CD4-positive, CD25-positive, alpha-beta regulatory T cell (primary cell): ENCODE measurements around the gene KRT15. TPM values are rescaled to one million over a fixed set of nuclear protein-coding genes. Genes with fewer than 3 reads are reported as not detected.

ENCODE experiments used
- ATAC-seq, 2 donors: fragments of 150-1000 bp; cut with Tn5 transposase; one replicate each; pipeline ENCODE4 v1.10.0; 2021; ENCODE audit warnings: low read depth in 2 of 2, moderate number of reproducible peaks in 2 of 2, moderate library complexity in 1 of 2
- DNase-seq, 3 donors: peaks; one replicate each; pipeline versions ENCODE4 v3.0.0 to v3.0.0-alpha.2; 2012 to 2022; ENCODE audit warnings: mixed read lengths in 1 of 3
- H3K27ac ChIP-seq: one replicate; pipeline ENCODE4 v1.7.0; 2013; ENCODE audit warnings: mild to moderate bottlenecking, low read length; ENCODE audit not compliant: insufficient read depth, poor library complexity, severe bottlenecking
- H3K27me3 ChIP-seq: one replicate; pipeline ENCODE4 v1.7.0; 2013; ENCODE audit warnings: low read length; ENCODE audit not compliant: control insufficient read depth, insufficient read depth
- H3K36me3 ChIP-seq: one replicate; pipeline ENCODE4 v1.7.0; 2013; ENCODE audit warnings: mild to moderate bottlenecking, low read length, moderate library complexity; ENCODE audit not compliant: control insufficient read depth, insufficient read depth
- H3K4me1 ChIP-seq: 2 replicates; pipeline ENCODE4 v1.7.0; 2013; ENCODE audit warnings: mild to moderate bottlenecking, low read length; ENCODE audit not compliant: insufficient read depth, control insufficient read depth, poor library complexity, severe bottlenecking
- H3K4me3 ChIP-seq: one replicate; pipeline ENCODE4 v1.7.0; 2013; ENCODE audit warnings: low read depth, mild to moderate bottlenecking, low read length, moderate library complexity
- H3K9me3 ChIP-seq, 2 experiments: 1 replicate in 1 of 2; 2 replicates in 1 of 2; pipeline ENCODE4 v1.7.0; 2013; ENCODE audit warnings: low read length in 2 of 2, mild to moderate bottlenecking in 1 of 2, moderate library complexity in 1 of 2; ENCODE audit not compliant: control insufficient read depth in 2 of 2
- H3K27ac Mint-ChIP-seq, 3 donors: one replicate each; pipeline ENCODE4 v1.8.0; 2020 to 2022; ENCODE audit warnings: mild to moderate bottlenecking in 3 of 3, mixed read lengths in 3 of 3, moderate library complexity in 2 of 3
- H3K27me3 Mint-ChIP-seq: one replicate; pipeline ENCODE4 v1.8.0; 2022; ENCODE audit warnings: mild to moderate bottlenecking, mixed read lengths
- H3K36me3 Mint-ChIP-seq: one replicate; pipeline ENCODE4 v1.8.0; 2020; ENCODE audit warnings: mixed read lengths
- H3K4me1 Mint-ChIP-seq, 4 donors: one replicate each; pipeline ENCODE4 v1.8.0; 2020 to 2022; ENCODE audit warnings: mixed read lengths in 4 of 4, mild to moderate bottlenecking in 1 of 4
- H3K4me3 Mint-ChIP-seq, 4 donors: one replicate each; pipeline ENCODE4 v1.8.0; 2020 to 2022; ENCODE audit warnings: mild to moderate bottlenecking in 4 of 4, mixed read lengths in 4 of 4, moderate library complexity in 3 of 4
- H3K9me3 Mint-ChIP-seq, 7 donors: one replicate each; pipeline ENCODE4 v1.8.0; 2020 to 2022; ENCODE audit warnings: mixed read lengths in 7 of 7, mild to moderate bottlenecking in 3 of 7, moderate library complexity in 2 of 7
- polyA plus RNA-seq, 4 donors: library from polyadenylated mRNA; unstranded; fragments of 300-500 nt; fragmentation: Illumina TruSeq; gene quantifications; one replicate each; pipeline ENCODE4 v1.2.3, GENCODE V29; 2021
- total RNA-seq: library from RNA; stranded (reverse); gene quantifications from one replicate; pipeline ENCODE4 v1.2.3, GENCODE V29; 2022

The KRT15 gene
- total and polyA plus RNA-seq, 5 donors from 2014 or later, result not detected

GRCh38 chr17:41542357-41542756 is 23.7 kb upstream of the KRT15 start:
- Mint-ChIP-seq H3K9me3 (peaks cover 0 to 3% (median 0%) of the 10 kb centered on the region in 7 donors), H3K27ac (no peak overlapping the region), H3K4me3 (no peak overlapping the region), H3K27me3 (peaks cover 15% of the 10 kb centered on the region), H3K36me3 (peaks cover 3% of the 10 kb centered on the region), H3K4me1 (no peaks in the 10 kb centered on the region)
- H3K4me1 ChIP-seq, result no peaks in the 10 kb centered on the region
- H3K27me3 ChIP-seq, result no peaks in the 10 kb centered on the region
- no peaks in the 10 kb centered on the region for H3K36me3 ChIP-seq
- no peak overlapping the region for H3K4me3 ChIP-seq
- H3K27ac ChIP-seq, result no peak overlapping the region
- ATAC-seq (no peak), DNase-seq (no peak)
- H3K9me3 ChIP-seq, result no peaks in the 10 kb centered on the region

- H3K36me3 Mint-ChIP-seq, result no peaks in the 10 kb centered on the region
- H3K27me3 Mint-ChIP-seq, result peaks cover 19% of the 10 kb centered on the region
- no peaks in the 10 kb centered on the region for H3K4me1 Mint-ChIP-seq
- H3K27ac ChIP-seq, result no peak overlapping the region
- ATAC-seq (no peak), DNase-seq (no peak)
- H3K4me3 ChIP-seq, result no peak overlapping the region
- peak overlapping the region in 1 of 3 donors; percentile 51 for H3K27ac Mint-ChIP-seq
- no peaks in the 10 kb centered on the region for H3K27me3 ChIP-seq
- H3K9me3 ChIP-seq, result no peaks in the 10 kb centered on the region
- H3K4me3 Mint-ChIP-seq, result no peak overlapping the region
- H3K36me3 ChIP-seq, result no peaks in the 10 kb centered on the region
- no peaks in the 10 kb centered on the region for H3K4me1 ChIP-seq
- peaks cover 0 to 1% (median 0%) of the 10 kb centered on the region in 7 donors for H3K9me3 Mint-ChIP-seq
These were observed 22.4 kb upstream of the KRT15 start for GRCh38 chr17:41540921-41541625.

GRCh38 chr17:41539979-41540701 is 21.4 kb upstream of the KRT15 start:
- Mint-ChIP-seq H3K4me1 (no peaks in the 10 kb centered on the region), H3K27me3 (peaks cover 19% of the 10 kb centered on the region), H3K27ac (no peak overlapping the region), H3K36me3 (no peaks in the 10 kb centered on the region), H3K4me3 (no peak overlapping the region), H3K9me3 (peaks cover 0 to 1% (median 0%) of the 10 kb centered on the region in 7 donors)
- Histone ChIP-seq H3K9me3 (no peaks in the 10 kb centered on the region), H3K27me3 (peaks cover 3% of the 10 kb centered on the region), H3K36me3 (no peaks in the 10 kb centered on the region), H3K4me1 (no peaks in the 10 kb centered on the region), H3K27ac (no peak overlapping the region), H3K4me3 (no peak overlapping the region)
- no peak for ATAC-seq
- no peak for DNase-seq

GRCh38 chr17:41539071-41539492 is 20.4 kb upstream of the KRT15 start:
- Mint-ChIP-seq H3K9me3 (no peaks in the 10 kb centered on the region), H3K27me3 (peaks cover 19% of the 10 kb centered on the region), H3K4me1 (no peaks in the 10 kb centered on the region), H3K27ac (no peak overlapping the region), H3K36me3 (no peaks in the 10 kb centered on the region), H3K4me3 (no peak overlapping the region)
- no peak for ATAC-seq
- DNase-seq, result no peak
- H3K27me3 ChIP-seq, result peaks cover 3% of the 10 kb centered on the region
- no peaks in the 10 kb centered on the region for H3K4me1 ChIP-seq
- H3K9me3 ChIP-seq, result no peaks in the 10 kb centered on the region
- H3K27ac ChIP-seq, result no peak overlapping the region
- H3K36me3 ChIP-seq, result no peaks in the 10 kb centered on the region
- H3K4me3 ChIP-seq, result no peak overlapping the region

GRCh38 chr17:41538565-41538991 is 19.9 kb upstream of the KRT15 start:
- H3K9me3 ChIP-seq, result no peaks in the 10 kb centered on the region
- H3K4me3 ChIP-seq, result no peak overlapping the region
- DNase-seq (no peak), ATAC-seq (no peak)
- H3K4me1 Mint-ChIP-seq, result no peaks in the 10 kb centered on the region
- peaks cover 3% of the 10 kb centered on the region for H3K27me3 ChIP-seq
- no peaks in the 10 kb centered on the region for H3K9me3 Mint-ChIP-seq
- H3K4me3 Mint-ChIP-seq, result peak overlapping the region in 1 of 4 donors; percentile 31
- H3K27ac Mint-ChIP-seq, result no peak overlapping the region
- H3K27me3 Mint-ChIP-seq, result peaks cover 19% of the 10 kb centered on the region
- H3K27ac ChIP-seq, result no peak overlapping the region
- no peaks in the 10 kb centered on the region for H3K36me3 ChIP-seq
- H3K4me1 ChIP-seq, result no peaks in the 10 kb centered on the region
- H3K36me3 Mint-ChIP-seq, result no peaks in the 10 kb centered on the region

GRCh38 chr17:41537990-41538389 is 19.3 kb upstream of the KRT15 start:
- no peak for ATAC-seq
- Histone ChIP-seq H3K36me3 (no peaks in the 10 kb centered on the region), H3K27ac (no peak overlapping the region), H3K4me3 (no peak overlapping the region), H3K27me3 (peaks cover 3% of the 10 kb centered on the region), H3K4me1 (no peaks in the 10 kb centered on the region), H3K9me3 (no peaks in the 10 kb centered on the region)
- H3K36me3 Mint-ChIP-seq, result no peaks in the 10 kb centered on the region
- no peak for DNase-seq
- no peak overlapping the region for H3K27ac Mint-ChIP-seq
- no peaks in the 10 kb centered on the region for H3K4me1 Mint-ChIP-seq
- no peak overlapping the region for H3K4me3 Mint-ChIP-seq
- H3K27me3 Mint-ChIP-seq, result peaks cover 19% of the 10 kb centered on the region
- H3K9me3 Mint-ChIP-seq, result no peaks in the 10 kb centered on the region

GRCh38 chr17:41537614-41537954 is 18.9 kb upstream of the KRT15 start:
- DNase-seq (no peak), ATAC-seq (no peak)
- H3K36me3 ChIP-seq, result no peaks in the 10 kb centered on the region
- Mint-ChIP-seq H3K9me3 (no peaks in the 10 kb centered on the region), H3K4me1 (no peaks in the 10 kb centered on the region), H3K27ac (no peak overlapping the region), H3K4me3 (no peak overlapping the region), H3K36me3 (no peaks in the 10 kb centered on the region), H3K27me3 (peaks cover 19% of the 10 kb centered on the region)
- H3K27ac ChIP-seq, result no peak overlapping the region
- no peaks in the 10 kb centered on the region for H3K9me3 ChIP-seq
- H3K4me1 ChIP-seq, result no peaks in the 10 kb centered on the region
- peaks cover 3% of the 10 kb centered on the region for H3K27me3 ChIP-seq
- no peak overlapping the region for H3K4me3 ChIP-seq
